ENCODE measurements around the gene SLC24A4.
A peak's percentile ranks its signal among the peaks of the same experiment; 100 is the strongest.
"Not testable (repeated sequence)": the region's sequence is repeated elsewhere in the genome, so short reads cannot be mapped to it uniquely, and the experiment has no call there.

Gene SLC24A4

DNA sequence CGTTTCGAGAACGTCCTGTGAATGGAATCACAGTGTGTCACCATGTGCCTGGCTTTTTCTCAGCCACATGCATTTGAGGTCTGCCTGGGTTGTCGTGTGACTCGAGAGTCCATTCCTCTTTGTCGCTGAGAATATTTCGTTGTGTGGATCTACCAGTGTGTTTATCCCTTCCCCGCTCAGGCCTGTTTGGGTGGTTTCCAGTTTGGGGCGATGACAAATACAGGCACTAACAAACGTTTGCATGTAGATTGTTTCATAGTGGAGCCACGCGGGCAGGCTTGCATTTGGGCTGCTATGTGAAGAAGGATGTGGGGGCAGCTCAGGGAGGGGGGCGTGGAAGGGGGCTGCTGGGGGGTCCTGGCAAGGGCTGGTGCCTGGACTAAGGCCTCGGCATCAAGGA, 204.8 kb downstream of the SLC24A4 start:
- DNase-seq = no peak

- no peak for DNase-seq
Observed at GRCh38 chr14:92528486-92529100, 205.6 kb downstream of the SLC24A4 start.

DNA sequence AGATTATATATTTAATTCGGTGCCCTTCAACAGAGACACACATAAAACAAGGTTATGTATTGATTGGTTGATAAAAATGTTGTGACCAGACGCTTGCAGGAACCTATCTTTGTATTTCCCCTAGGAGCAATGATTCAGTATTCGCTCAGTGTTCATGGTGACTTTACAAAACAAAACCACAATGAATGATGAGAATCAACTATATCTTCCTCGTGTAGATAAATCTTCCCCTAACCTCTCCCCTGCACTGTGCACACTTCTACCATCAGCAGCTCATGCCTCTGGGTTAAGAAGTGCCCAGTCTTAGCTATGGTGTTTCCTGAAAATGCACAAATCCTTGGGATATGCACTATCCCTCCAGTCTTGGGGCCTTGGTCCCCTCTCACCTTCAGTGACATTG, 206.9 kb downstream of the SLC24A4 start:
- DNase-seq = no peak

- no peak for DNase-seq
Observed at GRCh38 chr14:92531106-92531873, 208.3 kb downstream of the SLC24A4 start.

DNA sequence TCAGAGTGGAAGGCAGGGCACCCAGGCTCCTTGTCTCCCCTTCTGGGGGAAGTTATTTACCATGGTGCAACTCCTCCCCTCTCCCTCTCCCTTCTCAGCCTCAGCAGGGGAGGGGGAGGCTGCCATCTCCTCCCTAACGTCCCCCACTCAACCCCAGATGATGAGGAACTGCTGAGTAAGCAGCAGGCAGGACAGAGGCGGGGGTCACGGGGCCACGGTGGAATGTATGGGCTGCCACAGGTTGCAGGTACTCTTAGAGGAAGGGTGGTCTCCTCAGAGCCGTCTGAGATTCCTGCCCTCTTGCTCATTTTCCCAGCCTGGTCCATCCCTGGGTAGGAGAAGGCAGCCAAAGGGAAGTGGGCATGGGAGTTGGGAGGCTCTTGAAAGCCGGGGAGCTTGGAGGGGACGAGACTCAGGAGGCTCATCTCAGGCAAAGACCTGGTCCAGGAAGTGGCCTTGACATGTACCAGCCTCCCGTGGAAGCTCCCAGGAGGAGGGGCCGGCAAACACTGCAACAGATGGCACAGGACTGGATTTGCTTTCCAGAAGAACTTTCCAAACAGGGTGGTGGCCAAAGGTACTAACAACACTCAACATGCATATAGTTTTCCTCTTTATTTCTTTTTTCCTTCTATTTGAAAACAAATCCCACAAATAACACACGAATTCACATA, 209.7 kb downstream of the SLC24A4 start:
- DNase-seq = no peak

- DNase-seq = no peak
Observed at GRCh38 chr14:92534932-92535643, 212.1 kb downstream of the SLC24A4 start.

DNA sequence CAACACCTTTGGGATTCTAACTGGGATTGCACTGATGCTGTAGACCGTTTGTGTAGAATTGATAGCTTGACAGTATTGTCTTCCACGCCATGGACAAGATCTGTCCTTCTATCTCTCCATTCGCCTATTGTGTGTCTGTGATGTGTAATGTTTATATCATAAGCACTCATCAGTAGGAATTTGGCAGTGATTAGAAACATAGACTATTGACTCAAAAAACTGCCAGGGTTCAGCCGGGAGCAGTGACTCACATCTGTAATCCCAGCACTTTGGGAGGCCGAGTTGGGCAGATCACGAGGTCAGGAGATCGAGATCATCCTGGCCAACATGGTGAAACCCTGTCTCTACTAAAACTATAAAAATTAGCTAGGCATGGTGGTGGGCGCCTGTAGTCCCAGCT, 213.3 kb downstream of the SLC24A4 start:
- DNase-seq = not testable (repeated sequence)

- no peak for DNase-seq
Observed at GRCh38 chr14:92538412-92538985, 215.5 kb downstream of the SLC24A4 start.

DNA sequence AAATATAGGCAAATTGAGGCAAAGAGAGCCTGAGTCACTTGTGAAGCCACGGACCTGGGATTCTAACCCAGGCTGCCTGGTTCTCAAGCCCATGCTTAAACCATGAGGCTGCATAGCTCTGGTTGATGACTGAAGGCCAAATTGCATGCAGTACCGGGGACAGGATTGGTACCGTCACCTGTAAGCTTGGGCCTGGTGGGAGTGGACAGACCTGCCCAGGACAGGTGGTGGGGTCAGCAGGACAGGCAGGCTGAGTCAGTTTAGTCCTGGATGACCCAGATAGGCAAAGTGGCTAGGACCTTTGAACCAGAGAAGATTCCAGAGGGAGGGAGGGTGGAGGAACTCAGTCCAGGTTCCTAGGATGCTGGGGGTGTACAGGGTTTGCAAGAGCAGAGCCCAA, 216.5 kb downstream of the SLC24A4 start:
- DNase-seq = no peak

- DNase-seq = no peak
Observed at GRCh38 chr14:92539875-92540274, 216.9 kb downstream of the SLC24A4 start.

GRCh38 chr14:92540472-92541048, 217.6 kb downstream of the SLC24A4 start:
- DNase-seq = peak; percentile 96

DNA sequence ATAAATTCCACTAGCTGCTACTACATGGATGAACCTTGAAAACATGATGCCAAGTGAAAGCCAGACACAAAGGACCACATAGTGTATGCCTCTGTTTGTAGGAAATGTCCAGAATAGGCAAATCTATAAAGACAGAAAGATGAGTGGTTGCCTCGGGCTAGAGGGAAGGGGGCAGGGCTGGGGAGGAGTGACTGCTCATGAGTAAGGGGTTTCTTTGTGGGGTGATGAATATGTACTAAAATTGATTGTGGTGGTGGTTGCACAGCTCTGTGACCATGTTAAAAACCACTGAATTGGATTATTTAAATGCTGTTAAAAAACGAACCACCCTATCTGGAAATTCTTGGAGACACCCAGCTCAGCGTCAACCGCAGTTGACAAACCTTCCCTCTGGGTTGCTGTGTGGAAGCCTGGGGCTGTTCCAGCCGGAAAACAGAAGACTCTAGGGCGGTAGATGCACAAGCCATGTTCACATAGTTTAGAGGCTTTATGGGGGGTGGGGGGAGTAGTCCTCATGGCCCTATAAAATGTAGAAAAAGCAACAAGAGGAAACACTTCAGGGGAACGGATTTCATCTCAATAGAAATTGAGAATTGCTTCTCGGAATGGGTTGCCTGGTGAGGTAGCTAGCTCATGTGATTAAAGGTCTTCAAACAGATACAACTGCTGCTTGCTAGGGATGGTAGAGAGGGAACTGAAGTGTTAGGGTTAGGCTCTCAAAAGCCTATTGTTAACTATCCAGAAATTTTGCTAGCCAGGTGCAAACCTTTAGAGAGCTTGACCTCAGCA, 220.0 kb downstream of the SLC24A4 start:
- DNase-seq = no peak

- no peak for DNase-seq
Observed at GRCh38 chr14:92544051-92544720, 221.2 kb downstream of the SLC24A4 start.

DNA sequence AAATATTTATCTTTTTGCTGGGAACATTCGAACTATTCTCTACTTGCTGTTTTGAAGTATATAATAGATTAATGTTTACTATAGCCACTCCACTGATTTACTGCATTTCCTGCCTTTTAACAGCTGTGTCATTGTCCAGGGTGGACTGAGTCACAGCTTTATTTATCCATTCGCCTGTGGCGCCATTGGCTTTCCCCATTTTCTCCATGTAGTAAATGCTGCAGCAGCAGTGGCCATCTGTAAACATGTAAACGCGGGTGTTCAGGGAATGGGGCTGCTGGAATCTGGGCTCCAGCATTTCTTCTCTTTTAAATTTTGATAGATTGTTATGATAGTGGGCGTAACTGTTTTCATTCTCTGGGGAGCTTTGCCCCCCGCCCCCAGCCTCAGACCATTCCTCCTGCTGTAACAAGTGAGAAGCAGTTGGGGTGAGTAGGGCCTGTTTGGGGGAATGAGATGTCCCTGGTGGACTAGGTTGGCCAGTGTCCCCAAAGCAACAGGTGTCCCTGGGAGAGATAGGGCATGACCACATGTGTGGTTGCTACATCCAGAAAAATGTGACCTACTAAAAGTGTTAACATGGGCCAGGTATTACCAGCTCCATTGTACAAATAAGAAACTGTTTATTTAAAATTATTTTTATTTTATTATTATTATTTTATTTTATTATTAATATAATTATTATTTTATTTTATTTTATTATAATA, 223.5 kb downstream of the SLC24A4 start:
- no peak for DNase-seq

GRCh38 chr14:92549105-92549858, 226.3 kb downstream of the SLC24A4 start:
- no peak for DNase-seq

GRCh38 chr14:92549859-92550230, 226.9 kb downstream of the SLC24A4 start:
- DNase-seq = no peak
